Endodermal cell (in vitro differentiated cells): Measurements from ENCODE around the gene ABAT. TPM values are rescaled to one million over a fixed set of nuclear protein-coding genes. Genes with fewer than 3 reads are reported as not detected.
A peak's percentile ranks its signal among the peaks of the same experiment; 100 is the strongest.

ENCODE experiments used
- DNase-seq: peaks from one replicate; pipeline ENCODE4 v3.0.0-alpha.2; 2017
- H3K27ac ChIP-seq: 2 replicates; pipeline ENCODE4 v1.5.1; 2013; ENCODE audit warnings: mild to moderate bottlenecking, low read depth, low read length, moderate library complexity
- H3K27me3 ChIP-seq: 2 replicates; pipeline ENCODE4 v1.6.1; 2013; ENCODE audit warnings: mild to moderate bottlenecking, low read length, moderate library complexity; ENCODE audit not compliant: insufficient read depth, control insufficient read depth, poor library complexity, severe bottlenecking
- H3K36me3 ChIP-seq: 2 replicates; pipeline ENCODE4 v1.7.0; 2013; ENCODE audit warnings: mild to moderate bottlenecking, low read length, moderate library complexity; ENCODE audit not compliant: control insufficient read depth, insufficient read depth
- H3K4me1 ChIP-seq: one replicate; pipeline ENCODE4 v1.7.0; 2013; ENCODE audit warnings: low read length; ENCODE audit not compliant: control insufficient read depth, insufficient read depth
- H3K4me3 ChIP-seq: 2 replicates; pipeline ENCODE4 v1.5.1; 2013; ENCODE audit warnings: mild to moderate bottlenecking, low read length, moderate library complexity
- H3K9ac ChIP-seq: 2 replicates; pipeline ENCODE4 v1.6.1; 2013; ENCODE audit warnings: mild to moderate bottlenecking, low read length, moderate library complexity; ENCODE audit not compliant: poor library complexity, severe bottlenecking; ENCODE audit errors: extremely low read depth
- H3K9me3 ChIP-seq: 2 replicates; pipeline ENCODE4 v1.6.1; 2013; ENCODE audit warnings: mild to moderate bottlenecking, low read length, moderate library complexity; ENCODE audit not compliant: control insufficient read depth
- H3K27ac Mint-ChIP-seq: 2 replicates; pipeline ENCODE4 v1.8.0; 2020; ENCODE audit warnings: mixed read lengths
- H3K27me3 Mint-ChIP-seq: 2 replicates; pipeline ENCODE4 v1.8.0; 2021; ENCODE audit warnings: mild to moderate bottlenecking, mixed read lengths; ENCODE audit not compliant: insufficient read depth
- H3K36me3 Mint-ChIP-seq: 2 replicates; pipeline ENCODE4 v1.8.0; 2020; ENCODE audit warnings: low read depth, mixed read lengths
- H3K4me1 Mint-ChIP-seq: 2 replicates; pipeline ENCODE4 v1.8.0; 2020; ENCODE audit warnings: mixed read lengths
- H3K4me3 Mint-ChIP-seq: 2 replicates; pipeline ENCODE4 v1.8.0; 2020; ENCODE audit warnings: mild to moderate bottlenecking, moderate library complexity, mixed read lengths
- H3K9me3 Mint-ChIP-seq: 2 replicates; pipeline ENCODE4 v1.8.0; 2020; ENCODE audit warnings: mild to moderate bottlenecking, mixed read lengths
- WGBS, 2 experiments: methylation state at CpG; one replicate each; pipeline versions ENCODE4 v1.1.5 to v1.1.7; 2013; ENCODE audit warnings: missing lambda C conversion rate in 2 of 2, mixed read lengths in 1 of 2; ENCODE audit not compliant: insufficient coverage in 1 of 2, insufficient read length in 1 of 2; 5-methylcytosine and 5-hydroxymethylcytosine counted together
- long read RNA-seq, 4 experiments: library from polyadenylated mRNA in 2 of 4; library from RNA in 1 of 4; library from capped mRNA in 1 of 4; stranded (forward) in 3 of 4; unstranded in 1 of 4; transcript quantifications; one replicate each; pipeline ENCODE4 v2.0.0, GENCODE V29; 2020 to 2021; ENCODE audit warnings: inconsistent platforms in 1 of 4
- polyA plus RNA-seq, 2 experiments: library from polyadenylated mRNA; stranded (reverse); fragments of 50-300 nt; gene quantifications; one replicate each; pipeline ENCODE4 v1.2.3, GENCODE V29; 2013
- total RNA-seq, 2 donors: library from RNA; stranded (reverse); fragmentation: NEBNext Ultra II Directional in 1 of 2; extraction: Animal tissue kit (Norgen Biotek cat#: 25700) in 1 of 2; gene quantifications; 2 replicates in 1 of 2; 3 replicates in 1 of 2; pipeline ENCODE4 v1.2.1, GENCODE V29; 2021
- TF ChIP-seq, protein P1 (sequence below): fragments of 200-600 bp; sonication (generic); conservative IDR thresholded peaks from 2 replicates; pipeline ENCODE4 v1.5.0; 2021; ENCODE audit warnings: antibody characterized with exemption, mild to moderate bottlenecking

The ABAT gene
- 10 to 100 TPM in 1 of 2 donors, 1 to 10 TPM in 1; 9.7 to 13.6 TPM for total RNA-seq
- polyA plus RNA-seq (2013, experiment 1 of 2) = 64.2 TPM
- polyA plus RNA-seq (2013, experiment 2 of 2) = 65.0 TPM
- long read RNA-seq, experiment 1, partial matches to known transcripts = 1 of 5 reads
- long read RNA-seq, experiment 1, other reads (novel, unspliced or antisense) = 4 of 5 reads
- long read RNA-seq, experiment 2, full-length matches to known transcripts = 7 of 13 reads
- long read RNA-seq, experiment 2, partial matches to known transcripts = 3 of 13 reads
- long read RNA-seq, experiment 2, other reads (novel, unspliced or antisense) = 3 of 13 reads
- long read RNA-seq, experiment 3, full-length matches to known transcripts = 10 of 15 reads
- long read RNA-seq, experiment 3, partial matches to known transcripts = 1 of 15 reads
- long read RNA-seq, experiment 3, other reads (novel, unspliced or antisense) = 4 of 15 reads
- long read RNA-seq, experiment 4, partial matches to known transcripts = 0 of 3 reads
- long read RNA-seq, experiment 4, other reads (novel, unspliced or antisense) = 3 of 3 reads

DNA sequence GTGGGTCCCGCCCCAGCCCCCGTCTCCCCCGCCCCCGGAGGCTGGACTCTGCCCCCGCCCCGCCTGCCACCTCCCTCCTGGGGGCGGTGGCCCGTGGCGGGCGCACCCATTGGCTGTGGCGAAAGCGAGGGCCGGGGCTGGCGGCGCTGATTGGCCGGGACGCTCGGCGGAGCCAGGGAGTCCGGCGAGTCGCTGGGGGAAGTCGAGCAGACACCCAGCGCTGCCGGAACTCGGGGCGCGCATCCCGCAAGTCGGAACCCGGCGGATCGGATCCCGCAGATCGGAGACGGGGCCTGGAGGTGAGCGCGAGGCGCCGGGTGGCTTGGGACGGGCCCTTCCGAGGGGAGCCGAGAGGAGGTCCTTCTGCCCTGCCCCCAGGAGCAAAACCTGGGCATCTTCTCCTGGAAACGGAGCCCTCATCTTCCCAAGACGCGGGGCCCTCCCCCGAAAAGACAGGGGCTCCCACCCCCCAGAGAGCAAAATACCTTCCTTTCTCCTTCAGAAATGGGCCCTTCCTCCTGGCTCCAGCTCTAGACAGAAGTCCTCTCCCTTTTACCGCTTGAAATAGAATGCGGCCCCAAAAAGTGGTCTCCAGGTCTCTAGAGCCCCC is at the start of gene ABAT:
ABAT (plus strand) TSS at position 205 of the 610 bp plus-strand sequence. CDS start 61,123 bp downstream, outside the sequence.
- peaks cover 39% of the 10 kb centered on the region for H3K27me3 Mint-ChIP-seq
- TF ChIP-seq, protein P1, sequence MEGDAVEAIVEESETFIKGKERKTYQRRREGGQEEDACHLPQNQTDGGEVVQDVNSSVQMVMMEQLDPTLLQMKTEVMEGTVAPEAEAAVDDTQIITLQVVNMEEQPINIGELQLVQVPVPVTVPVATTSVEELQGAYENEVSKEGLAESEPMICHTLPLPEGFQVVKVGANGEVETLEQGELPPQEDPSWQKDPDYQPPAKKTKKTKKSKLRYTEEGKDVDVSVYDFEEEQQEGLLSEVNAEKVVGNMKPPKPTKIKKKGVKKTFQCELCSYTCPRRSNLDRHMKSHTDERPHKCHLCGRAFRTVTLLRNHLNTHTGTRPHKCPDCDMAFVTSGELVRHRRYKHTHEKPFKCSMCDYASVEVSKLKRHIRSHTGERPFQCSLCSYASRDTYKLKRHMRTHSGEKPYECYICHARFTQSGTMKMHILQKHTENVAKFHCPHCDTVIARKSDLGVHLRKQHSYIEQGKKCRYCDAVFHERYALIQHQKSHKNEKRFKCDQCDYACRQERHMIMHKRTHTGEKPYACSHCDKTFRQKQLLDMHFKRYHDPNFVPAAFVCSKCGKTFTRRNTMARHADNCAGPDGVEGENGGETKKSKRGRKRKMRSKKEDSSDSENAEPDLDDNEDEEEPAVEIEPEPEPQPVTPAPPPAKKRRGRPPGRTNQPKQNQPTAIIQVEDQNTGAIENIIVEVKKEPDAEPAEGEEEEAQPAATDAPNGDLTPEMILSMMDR = no peak

DNA sequence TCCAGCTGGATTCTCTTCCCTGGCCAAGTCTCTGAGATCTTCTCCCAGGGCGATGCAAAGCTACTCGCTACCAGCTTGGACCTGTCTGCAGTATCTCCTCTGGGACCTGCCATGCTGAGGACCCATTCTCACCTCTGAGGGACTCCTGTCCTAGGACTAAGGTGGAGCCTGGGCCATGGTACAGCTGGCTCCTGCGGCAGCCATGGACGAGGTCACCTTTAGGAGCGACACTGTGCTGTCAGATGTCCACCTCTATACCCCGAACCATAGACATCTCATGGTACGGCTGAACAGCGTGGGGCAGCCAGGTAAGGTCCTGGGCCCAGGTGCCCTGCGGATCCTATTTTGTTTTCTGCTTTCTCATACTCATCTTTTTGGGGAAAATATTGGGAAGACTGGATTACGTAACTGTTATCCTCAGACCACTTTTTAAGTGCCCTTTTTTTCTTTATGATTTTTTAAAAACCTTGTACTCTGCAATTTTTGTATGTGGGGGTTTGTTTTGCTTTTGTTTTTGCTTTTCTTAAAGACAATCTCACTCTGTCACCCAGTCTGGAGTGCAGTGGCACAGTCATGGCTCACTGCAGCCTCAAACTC is 48.8 kb upstream of the ABAT start:
- Mint-ChIP-seq H3K36me3 (peaks cover 57% of the 10 kb centered on the region), H3K4me1 (peaks cover 8% of the 10 kb centered on the region), H3K9me3 (no peaks in the 10 kb centered on the region), H3K4me3 (no peak overlapping the region), H3K27me3 (no peaks in the 10 kb centered on the region), H3K27ac (no peak overlapping the region)
- no peak for DNase-seq
- no peak overlapping the region for H3K4me3 ChIP-seq
- peaks cover 2% of the 10 kb centered on the region for H3K4me1 ChIP-seq
- no peaks in the 10 kb centered on the region for H3K9me3 ChIP-seq
- H3K27ac ChIP-seq = no peak overlapping the region
- peaks cover 55% of the 10 kb centered on the region for H3K36me3 ChIP-seq
- 92 to 97% methylated on average over 6 to 10 of the region's 10 CpGs for WGBS, 2 experiments
- H3K27me3 ChIP-seq = no peaks in the 10 kb centered on the region
- TF ChIP-seq, protein P1 = no peak
- no peak overlapping the region for H3K9ac ChIP-seq

More for the DNA sequence above, at the start of gene ABAT:
- peaks cover under 1% of the 10 kb centered on the region for H3K9me3 ChIP-seq
- H3K9me3 Mint-ChIP-seq = peaks cover under 1% of the 10 kb centered on the region
- peaks cover 19% of the 10 kb centered on the region for H3K4me1 Mint-ChIP-seq
- H3K4me3 ChIP-seq = peak within 1 kb of the TSS; percentile 82
- WGBS, 2 experiments = 3 to 7% methylated on average over 20 to 49 of the region's 49 CpGs
- H3K36me3 Mint-ChIP-seq = no peaks in the 10 kb centered on the region
- DNase-seq = peak; percentile 95
- H3K4me1 ChIP-seq = peaks cover 7% of the 10 kb centered on the region
- H3K27ac ChIP-seq = no peak within 1 kb of the TSS
- no peak within 1 kb of the TSS for H3K27ac Mint-ChIP-seq
- peak within 1 kb of the TSS; percentile 67 for H3K4me3 Mint-ChIP-seq
- no peak within 1 kb of the TSS for H3K9ac ChIP-seq
- no peaks in the 10 kb centered on the region for H3K36me3 ChIP-seq
- H3K27me3 ChIP-seq = peaks cover 28% of the 10 kb centered on the region

- Mint-ChIP-seq H3K4me1 (peaks cover 20% of the 10 kb centered on the region), H3K27me3 (no peaks in the 10 kb centered on the region), H3K27ac (no peak overlapping the region), H3K36me3 (peaks cover 70% of the 10 kb centered on the region), H3K4me3 (no peak overlapping the region), H3K9me3 (no peaks in the 10 kb centered on the region)
- no peak overlapping the region for H3K9ac ChIP-seq
- H3K4me3 ChIP-seq = no peak overlapping the region
- no peak overlapping the region for H3K27ac ChIP-seq
- no peaks in the 10 kb centered on the region for H3K9me3 ChIP-seq
- DNase-seq = no peak
- TF ChIP-seq, protein P1 = no peak
- WGBS, 2 experiments = 95% methylated on average over 4 to 8 of the region's 8 CpGs
- H3K36me3 ChIP-seq = peaks cover 68% of the 10 kb centered on the region
- H3K4me1 ChIP-seq = peaks cover 10% of the 10 kb centered on the region
- no peaks in the 10 kb centered on the region for H3K27me3 ChIP-seq
These were observed 47.5 kb upstream of the ABAT start for GRCh38 chr16:8626946-8627345.
